WTC11 (cell line): ENCODE data around the gene PAF1. TPM values are rescaled to one million over a fixed set of nuclear protein-coding genes. Genes with fewer than 3 reads are reported as not detected.

Experiments used
- ATAC-seq: fragments of 200-7000 bp; cut with Tn5 transposase; 2 replicates; pipeline ENCODE4 v1.10.0; 2021; ENCODE audit warnings: mild to moderate bottlenecking, moderate library complexity
- CTCF ChIA-PET: fragments of 300-600 bp; sonication (Branson Sonifier 250); formaldehyde crosslinking; loops from one replicate; lab custom pipeline; 2021; ENCODE audit warnings: antibody characterized with exemption; lab: Charles Lee
- POLR2A ChIA-PET: fragments of 350-600 bp; sonication (Branson Sonifier 250); formaldehyde crosslinking; loops from one replicate; lab custom pipeline; 2021; ENCODE audit warnings: antibody characterized with exemption; lab: Charles Lee
- DNase-seq: peaks from one replicate; pipeline ENCODE4 v3.0.0; 2021; ENCODE audit warnings: low spot score
- H3K27ac Mint-ChIP-seq: 2 replicates; pipeline ENCODE4 v1.8.0; 2021; ENCODE audit warnings: mixed read lengths
- H3K27me3 Mint-ChIP-seq: 2 replicates; pipeline ENCODE4 v1.8.0; 2021; ENCODE audit warnings: low read depth, mild to moderate bottlenecking, moderate library complexity, mixed read lengths
- H3K36me3 Mint-ChIP-seq: 2 replicates; pipeline ENCODE4 v1.8.0; 2021; ENCODE audit warnings: mixed read lengths
- H3K4me1 Mint-ChIP-seq: 2 replicates; pipeline ENCODE4 v1.8.0; 2022; ENCODE audit warnings: mixed read lengths
- H3K4me3 Mint-ChIP-seq: 2 replicates; pipeline ENCODE4 v1.8.0; 2021; ENCODE audit warnings: mild to moderate bottlenecking, moderate library complexity, mixed read lengths
- H3K9me3 Mint-ChIP-seq: 2 replicates; pipeline ENCODE4 v1.8.0; 2021; ENCODE audit warnings: mixed read lengths
- ATF1 ChIP-seq: sonication (generic); formaldehyde crosslinking; IDR thresholded peaks from 2 replicates; pipeline ENCODE4 v1.8.1; 2023; ENCODE audit warnings: mild to moderate bottlenecking, moderate library complexity, missing genetic modification reagents
- CREB1 ChIP-seq: sonication (generic); formaldehyde crosslinking; IDR thresholded peaks from 2 replicates; pipeline ENCODE4 v1.8.0; 2023; ENCODE audit warnings: mild to moderate bottlenecking, missing genetic modification reagents
- EMX1 ChIP-seq: fragments of 250-450 bp; sonication (Bioruptor Pico); IDR thresholded peaks from 2 replicates; pipeline ENCODE4 v1.8.0; 2021; ENCODE audit warnings: mild to moderate bottlenecking
- NFE2L1 ChIP-seq: sonication (generic); formaldehyde crosslinking; IDR thresholded peaks from 2 replicates; pipeline ENCODE4 v1.8.1; 2023; ENCODE audit warnings: missing genetic modification reagents
- NFYB ChIP-seq: sonication (generic); formaldehyde crosslinking; conservative IDR thresholded peaks from 2 replicates; pipeline ENCODE4 v1.8.0; 2022; ENCODE audit warnings: low read depth, missing genetic modification reagents
- NR1H2 ChIP-seq: sonication (generic); formaldehyde crosslinking; IDR thresholded peaks from 2 replicates; pipeline ENCODE4 v1.9.0; 2021; ENCODE audit warnings: mild to moderate bottlenecking, moderate library complexity, missing genetic modification reagents
- OVOL2 ChIP-seq: fragments of 250-450 bp; sonication (Bioruptor Pico); IDR thresholded peaks from 2 replicates; pipeline ENCODE4 v1.9.0; 2021; ENCODE audit warnings: mild to moderate bottlenecking, borderline replicate concordance
- SP1 ChIP-seq: sonication (generic); formaldehyde crosslinking; conservative IDR thresholded peaks from 2 replicates; pipeline ENCODE4 v1.8.1; 2022; ENCODE audit warnings: missing genetic modification reagents
- TP53 ChIP-seq: sonication (generic); formaldehyde crosslinking; IDR thresholded peaks from 2 replicates; pipeline ENCODE4 v1.8.1; 2023; ENCODE audit warnings: mild to moderate bottlenecking, missing genetic modification reagents
- ZNF121 ChIP-seq: sonication (generic); formaldehyde crosslinking; IDR thresholded peaks from 2 replicates; pipeline ENCODE4 v1.8.0; 2023; ENCODE audit warnings: missing genetic modification reagents
- total RNA-seq: library from RNA; stranded (reverse); gene quantifications from 3 replicates; pipeline ENCODE4 v1.2.3, GENCODE V29; 2021
- TF ChIP-seq, protein P1 (sequence below): sonication (generic); formaldehyde crosslinking; IDR thresholded peaks from 2 replicates; pipeline ENCODE4 v1.8.0; 2022; ENCODE audit warnings: missing genetic modification reagents
- TF ChIP-seq, protein P2 (sequence below): fragments of 250-450 bp; sonication (Bioruptor Pico); IDR thresholded peaks from 2 replicates; pipeline ENCODE4 v2.1.2; 2022; ENCODE audit warnings: mild to moderate bottlenecking, moderate library complexity
- TF ChIP-seq, protein P3 (sequence below): sonication (generic); formaldehyde crosslinking; IDR thresholded peaks from 2 replicates; pipeline ENCODE4 v1.8.1; 2023; ENCODE audit warnings: mild to moderate bottlenecking, missing genetic modification reagents, borderline replicate concordance
- TF ChIP-seq, protein P4 (sequence below): sonication (generic); formaldehyde crosslinking; IDR thresholded peaks from 2 replicates; pipeline ENCODE4 v1.8.0; 2022; ENCODE audit warnings: mild to moderate bottlenecking, missing genetic modification reagents
- TF ChIP-seq, protein P5 (sequence below): fragments of 250-450 bp; sonication (Bioruptor Pico); IDR thresholded peaks from 2 replicates; pipeline ENCODE4 v1.9.0; 2021; ENCODE audit warnings: mild to moderate bottlenecking

The PAF1 gene
- total RNA-seq, 1 experiment from 2014 or later: 27.8 TPM

DNA sequence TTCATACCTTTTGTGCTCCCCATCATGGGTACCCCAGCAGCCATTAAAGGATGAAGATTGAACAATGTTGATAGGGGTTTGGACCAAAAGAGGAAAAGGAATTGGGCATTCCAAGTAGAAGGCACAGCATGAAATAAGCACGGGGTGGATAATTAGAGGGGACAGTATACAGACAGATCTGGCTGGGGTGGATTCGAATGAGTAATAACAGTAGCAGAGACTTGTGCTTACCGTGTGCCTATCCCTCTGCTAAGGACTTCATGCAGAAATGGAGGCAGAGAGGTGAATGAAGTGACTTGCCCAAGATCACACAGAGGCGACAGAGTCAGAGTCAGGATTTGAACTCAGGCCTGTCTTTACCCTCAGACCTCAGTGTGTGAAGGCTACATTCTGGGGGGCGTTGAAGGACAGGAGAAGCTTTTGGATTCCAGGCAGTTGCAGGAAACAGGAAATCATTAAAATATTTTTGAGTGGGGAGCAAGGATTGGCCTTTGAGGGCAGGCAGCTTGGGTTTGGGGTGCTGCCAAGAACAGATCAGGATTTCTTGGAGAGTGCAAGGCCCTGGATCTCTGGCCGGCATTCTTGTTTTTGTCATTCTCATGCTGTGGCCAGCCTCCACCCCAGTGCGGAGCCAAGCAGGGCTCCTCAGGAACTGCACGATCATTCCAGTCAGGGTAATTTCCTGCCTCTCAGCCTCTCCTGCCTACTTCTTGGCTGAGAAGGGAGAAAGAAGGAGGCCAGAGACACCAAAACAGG lies 18.7 kb downstream of the PAF1 start:
- TF ChIP-seq, protein P1, sequence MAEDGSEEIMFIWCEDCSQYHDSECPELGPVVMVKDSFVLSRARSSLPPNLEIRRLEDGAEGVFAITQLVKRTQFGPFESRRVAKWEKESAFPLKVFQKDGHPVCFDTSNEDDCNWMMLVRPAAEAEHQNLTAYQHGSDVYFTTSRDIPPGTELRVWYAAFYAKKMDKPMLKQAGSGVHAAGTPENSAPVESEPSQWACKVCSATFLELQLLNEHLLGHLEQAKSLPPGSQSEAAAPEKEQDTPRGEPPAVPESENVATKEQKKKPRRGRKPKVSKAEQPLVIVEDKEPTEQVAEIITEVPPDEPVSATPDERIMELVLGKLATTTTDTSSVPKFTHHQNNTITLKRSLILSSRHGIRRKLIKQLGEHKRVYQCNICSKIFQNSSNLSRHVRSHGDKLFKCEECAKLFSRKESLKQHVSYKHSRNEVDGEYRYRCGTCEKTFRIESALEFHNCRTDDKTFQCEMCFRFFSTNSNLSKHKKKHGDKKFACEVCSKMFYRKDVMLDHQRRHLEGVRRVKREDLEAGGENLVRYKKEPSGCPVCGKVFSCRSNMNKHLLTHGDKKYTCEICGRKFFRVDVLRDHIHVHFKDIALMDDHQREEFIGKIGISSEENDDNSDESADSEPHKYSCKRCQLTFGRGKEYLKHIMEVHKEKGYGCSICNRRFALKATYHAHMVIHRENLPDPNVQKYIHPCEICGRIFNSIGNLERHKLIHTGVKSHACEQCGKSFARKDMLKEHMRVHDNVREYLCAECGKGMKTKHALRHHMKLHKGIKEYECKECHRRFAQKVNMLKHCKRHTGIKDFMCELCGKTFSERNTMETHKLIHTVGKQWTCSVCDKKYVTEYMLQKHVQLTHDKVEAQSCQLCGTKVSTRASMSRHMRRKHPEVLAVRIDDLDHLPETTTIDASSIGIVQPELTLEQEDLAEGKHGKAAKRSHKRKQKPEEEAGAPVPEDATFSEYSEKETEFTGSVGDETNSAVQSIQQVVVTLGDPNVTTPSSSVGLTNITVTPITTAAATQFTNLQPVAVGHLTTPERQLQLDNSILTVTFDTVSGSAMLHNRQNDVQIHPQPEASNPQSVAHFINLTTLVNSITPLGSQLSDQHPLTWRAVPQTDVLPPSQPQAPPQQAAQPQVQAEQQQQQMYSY (CRISPR knock-in tag): no peak
- TF ChIP-seq, protein P2, sequence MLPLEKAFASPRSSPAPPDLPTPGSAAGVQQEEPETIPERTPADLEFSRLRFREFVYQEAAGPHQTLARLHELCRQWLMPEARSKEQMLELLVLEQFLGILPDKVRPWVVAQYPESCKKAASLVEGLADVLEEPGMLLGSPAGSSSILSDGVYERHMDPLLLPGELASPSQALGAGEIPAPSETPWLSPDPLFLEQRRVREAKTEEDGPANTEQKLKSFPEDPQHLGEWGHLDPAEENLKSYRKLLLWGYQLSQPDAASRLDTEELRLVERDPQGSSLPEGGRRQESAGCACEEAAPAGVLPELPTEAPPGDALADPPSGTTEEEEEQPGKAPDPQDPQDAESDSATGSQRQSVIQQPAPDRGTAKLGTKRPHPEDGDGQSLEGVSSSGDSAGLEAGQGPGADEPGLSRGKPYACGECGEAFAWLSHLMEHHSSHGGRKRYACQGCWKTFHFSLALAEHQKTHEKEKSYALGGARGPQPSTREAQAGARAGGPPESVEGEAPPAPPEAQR (CRISPR knock-in tag): no peak
- TF ChIP-seq, protein P3, sequence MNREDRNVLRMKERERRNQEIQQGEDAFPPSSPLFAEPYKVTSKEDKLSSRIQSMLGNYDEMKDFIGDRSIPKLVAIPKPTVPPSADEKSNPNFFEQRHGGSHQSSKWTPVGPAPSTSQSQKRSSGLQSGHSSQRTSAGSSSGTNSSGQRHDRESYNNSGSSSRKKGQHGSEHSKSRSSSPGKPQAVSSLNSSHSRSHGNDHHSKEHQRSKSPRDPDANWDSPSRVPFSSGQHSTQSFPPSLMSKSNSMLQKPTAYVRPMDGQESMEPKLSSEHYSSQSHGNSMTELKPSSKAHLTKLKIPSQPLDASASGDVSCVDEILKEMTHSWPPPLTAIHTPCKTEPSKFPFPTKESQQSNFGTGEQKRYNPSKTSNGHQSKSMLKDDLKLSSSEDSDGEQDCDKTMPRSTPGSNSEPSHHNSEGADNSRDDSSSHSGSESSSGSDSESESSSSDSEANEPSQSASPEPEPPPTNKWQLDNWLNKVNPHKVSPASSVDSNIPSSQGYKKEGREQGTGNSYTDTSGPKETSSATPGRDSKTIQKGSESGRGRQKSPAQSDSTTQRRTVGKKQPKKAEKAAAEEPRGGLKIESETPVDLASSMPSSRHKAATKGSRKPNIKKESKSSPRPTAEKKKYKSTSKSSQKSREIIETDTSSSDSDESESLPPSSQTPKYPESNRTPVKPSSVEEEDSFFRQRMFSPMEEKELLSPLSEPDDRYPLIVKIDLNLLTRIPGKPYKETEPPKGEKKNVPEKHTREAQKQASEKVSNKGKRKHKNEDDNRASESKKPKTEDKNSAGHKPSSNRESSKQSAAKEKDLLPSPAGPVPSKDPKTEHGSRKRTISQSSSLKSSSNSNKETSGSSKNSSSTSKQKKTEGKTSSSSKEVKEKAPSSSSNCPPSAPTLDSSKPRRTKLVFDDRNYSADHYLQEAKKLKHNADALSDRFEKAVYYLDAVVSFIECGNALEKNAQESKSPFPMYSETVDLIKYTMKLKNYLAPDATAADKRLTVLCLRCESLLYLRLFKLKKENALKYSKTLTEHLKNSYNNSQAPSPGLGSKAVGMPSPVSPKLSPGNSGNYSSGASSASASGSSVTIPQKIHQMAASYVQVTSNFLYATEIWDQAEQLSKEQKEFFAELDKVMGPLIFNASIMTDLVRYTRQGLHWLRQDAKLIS (CRISPR knock-in tag): no peak
- TF ChIP-seq, protein P4, sequence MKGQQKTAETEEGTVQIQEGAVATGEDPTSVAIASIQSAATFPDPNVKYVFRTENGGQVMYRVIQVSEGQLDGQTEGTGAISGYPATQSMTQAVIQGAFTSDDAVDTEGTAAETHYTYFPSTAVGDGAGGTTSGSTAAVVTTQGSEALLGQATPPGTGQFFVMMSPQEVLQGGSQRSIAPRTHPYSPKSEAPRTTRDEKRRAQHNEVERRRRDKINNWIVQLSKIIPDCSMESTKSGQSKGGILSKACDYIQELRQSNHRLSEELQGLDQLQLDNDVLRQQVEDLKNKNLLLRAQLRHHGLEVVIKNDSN (CRISPR knock-in tag): no peak
- TF ChIP-seq TP53 (CRISPR knock-in tag) (no peak), OVOL2 (no peak), NFE2L1 (CRISPR knock-in tag) (no peak), NFYB (no peak), EMX1 (CRISPR knock-in tag) (no peak), NR1H2 (CRISPR knock-in tag) (no peak), ATF1 (CRISPR knock-in tag) (no peak)
- CTCF ChIA-PET: no interaction called here
- Mint-ChIP-seq H3K27ac (peak overlapping the region; percentile 44), H3K36me3 (peaks cover 64% of the 10 kb centered on the region), H3K9me3 (no peaks in the 10 kb centered on the region), H3K4me1 (no peaks in the 10 kb centered on the region), H3K27me3 (no peaks in the 10 kb centered on the region), H3K4me3 (no peak overlapping the region)
- POLR2A ChIA-PET: no interaction called here
- ATAC-seq: no peak
- DNase-seq: no peak

DNA sequence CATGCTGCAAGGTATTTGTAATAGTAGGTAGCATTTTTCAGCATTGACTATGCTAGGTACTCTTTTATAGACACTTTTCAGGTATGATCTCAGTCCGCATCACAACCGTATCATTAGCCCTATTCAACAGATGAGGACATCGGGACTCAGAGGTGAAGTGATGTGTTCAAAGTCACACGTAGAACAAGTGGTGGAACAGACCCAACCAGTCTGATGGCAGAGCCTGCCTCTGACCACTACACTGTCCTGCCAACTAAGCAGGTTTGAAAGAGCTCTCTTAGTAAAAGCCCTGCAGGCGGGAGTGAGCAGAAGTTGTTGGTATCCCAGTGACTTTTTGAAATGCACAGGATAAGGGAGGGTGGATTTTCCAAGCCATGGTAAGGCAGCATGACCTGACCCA lies 20.2 kb downstream of the PAF1 start:
- H3K36me3 Mint-ChIP-seq: peaks cover 54% of the 10 kb centered on the region
- H3K9me3 Mint-ChIP-seq: no peaks in the 10 kb centered on the region
- H3K27ac Mint-ChIP-seq: no peak overlapping the region
- ATAC-seq (no peak), DNase-seq (no peak)
- ChIA-PET CTCF (interaction anchor here (1.7 kb wide), 1 partner anchor 29 kb away, joined by 4 read pairs; the partner anchor contains the start of gene SAMD4B), POLR2A (no interaction called here)
- TF ChIP-seq CREB1: no peak
- H3K4me1 Mint-ChIP-seq: no peaks in the 10 kb centered on the region
- H3K4me3 Mint-ChIP-seq: no peak overlapping the region
- no peaks in the 10 kb centered on the region for H3K27me3 Mint-ChIP-seq

DNA sequence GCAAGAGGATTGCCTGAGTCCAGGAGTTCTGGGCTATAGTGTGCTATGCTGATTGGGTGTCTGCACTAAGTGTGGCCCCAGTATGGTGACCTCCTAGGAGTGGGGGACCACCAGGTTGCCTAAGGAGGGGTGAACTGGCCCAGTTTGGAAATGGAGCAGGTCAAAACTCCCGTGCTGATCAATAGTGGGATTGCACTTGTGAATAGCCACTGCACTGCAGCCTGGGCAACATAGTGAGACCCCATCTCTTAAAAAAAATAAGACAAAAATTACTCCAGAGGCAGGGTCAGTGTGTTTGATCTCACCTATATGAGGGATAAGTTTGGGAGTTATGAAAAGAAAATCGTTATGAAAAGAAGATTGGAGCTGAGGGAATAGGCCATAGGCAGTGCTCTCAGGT lies 21.7 kb downstream of the PAF1 start:
- H3K9me3 Mint-ChIP-seq: no peaks in the 10 kb centered on the region
- ATAC-seq (no peak), DNase-seq (no peak)
- TF ChIP-seq ZNF121 (CRISPR knock-in tag) (peak; percentile 78; the same call in 1 of the 2 replicates), SP1 (CRISPR knock-in tag) (no peak)
- TF ChIP-seq, protein P5, sequence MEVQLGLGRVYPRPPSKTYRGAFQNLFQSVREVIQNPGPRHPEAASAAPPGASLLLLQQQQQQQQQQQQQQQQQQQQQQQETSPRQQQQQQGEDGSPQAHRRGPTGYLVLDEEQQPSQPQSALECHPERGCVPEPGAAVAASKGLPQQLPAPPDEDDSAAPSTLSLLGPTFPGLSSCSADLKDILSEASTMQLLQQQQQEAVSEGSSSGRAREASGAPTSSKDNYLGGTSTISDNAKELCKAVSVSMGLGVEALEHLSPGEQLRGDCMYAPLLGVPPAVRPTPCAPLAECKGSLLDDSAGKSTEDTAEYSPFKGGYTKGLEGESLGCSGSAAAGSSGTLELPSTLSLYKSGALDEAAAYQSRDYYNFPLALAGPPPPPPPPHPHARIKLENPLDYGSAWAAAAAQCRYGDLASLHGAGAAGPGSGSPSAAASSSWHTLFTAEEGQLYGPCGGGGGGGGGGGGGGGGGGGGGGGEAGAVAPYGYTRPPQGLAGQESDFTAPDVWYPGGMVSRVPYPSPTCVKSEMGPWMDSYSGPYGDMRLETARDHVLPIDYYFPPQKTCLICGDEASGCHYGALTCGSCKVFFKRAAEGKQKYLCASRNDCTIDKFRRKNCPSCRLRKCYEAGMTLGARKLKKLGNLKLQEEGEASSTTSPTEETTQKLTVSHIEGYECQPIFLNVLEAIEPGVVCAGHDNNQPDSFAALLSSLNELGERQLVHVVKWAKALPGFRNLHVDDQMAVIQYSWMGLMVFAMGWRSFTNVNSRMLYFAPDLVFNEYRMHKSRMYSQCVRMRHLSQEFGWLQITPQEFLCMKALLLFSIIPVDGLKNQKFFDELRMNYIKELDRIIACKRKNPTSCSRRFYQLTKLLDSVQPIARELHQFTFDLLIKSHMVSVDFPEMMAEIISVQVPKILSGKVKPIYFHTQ (CRISPR knock-in tag): no peak
- H3K27ac Mint-ChIP-seq: no peak overlapping the region
- H3K36me3 Mint-ChIP-seq: peaks cover 50% of the 10 kb centered on the region
- CTCF ChIA-PET: interaction anchor here (1.7 kb wide), 1 partner anchor 27 kb away, joined by 4 read pairs; the partner anchor contains the start of gene SAMD4B
- no peaks in the 10 kb centered on the region for H3K4me1 Mint-ChIP-seq
- POLR2A ChIA-PET: no interaction called here
- no peak overlapping the region for H3K4me3 Mint-ChIP-seq
- H3K27me3 Mint-ChIP-seq: no peaks in the 10 kb centered on the region
